ENCODE results near the gene RXRA.

DNA sequence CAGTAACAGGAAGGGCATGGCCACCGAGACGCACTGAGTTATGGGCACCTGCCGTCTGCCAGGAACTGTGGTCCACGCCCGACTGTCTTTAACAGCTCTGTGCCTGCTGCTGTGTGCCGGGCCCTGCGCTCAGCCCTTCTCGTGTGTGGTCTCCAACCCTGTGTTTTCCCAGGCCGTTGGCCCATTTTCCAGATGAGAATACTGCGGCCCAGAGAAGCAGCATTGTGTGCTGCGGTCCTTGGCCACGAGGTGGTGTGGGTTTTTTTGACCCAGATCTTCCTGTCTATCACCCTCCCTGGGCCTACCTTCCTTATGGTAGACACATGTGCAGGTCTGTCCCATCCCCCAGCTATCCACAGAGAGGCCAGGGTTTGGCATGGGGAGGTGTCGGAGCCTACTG, 47.0 kb downstream of the RXRA start:
- TF ChIP-seq, protein P1, sequence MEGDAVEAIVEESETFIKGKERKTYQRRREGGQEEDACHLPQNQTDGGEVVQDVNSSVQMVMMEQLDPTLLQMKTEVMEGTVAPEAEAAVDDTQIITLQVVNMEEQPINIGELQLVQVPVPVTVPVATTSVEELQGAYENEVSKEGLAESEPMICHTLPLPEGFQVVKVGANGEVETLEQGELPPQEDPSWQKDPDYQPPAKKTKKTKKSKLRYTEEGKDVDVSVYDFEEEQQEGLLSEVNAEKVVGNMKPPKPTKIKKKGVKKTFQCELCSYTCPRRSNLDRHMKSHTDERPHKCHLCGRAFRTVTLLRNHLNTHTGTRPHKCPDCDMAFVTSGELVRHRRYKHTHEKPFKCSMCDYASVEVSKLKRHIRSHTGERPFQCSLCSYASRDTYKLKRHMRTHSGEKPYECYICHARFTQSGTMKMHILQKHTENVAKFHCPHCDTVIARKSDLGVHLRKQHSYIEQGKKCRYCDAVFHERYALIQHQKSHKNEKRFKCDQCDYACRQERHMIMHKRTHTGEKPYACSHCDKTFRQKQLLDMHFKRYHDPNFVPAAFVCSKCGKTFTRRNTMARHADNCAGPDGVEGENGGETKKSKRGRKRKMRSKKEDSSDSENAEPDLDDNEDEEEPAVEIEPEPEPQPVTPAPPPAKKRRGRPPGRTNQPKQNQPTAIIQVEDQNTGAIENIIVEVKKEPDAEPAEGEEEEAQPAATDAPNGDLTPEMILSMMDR (IDR thresholded peaks at IDR 0.05 in 2 of 3, conservative IDR thresholded peaks at IDR 0.05 in 1 of 3; ENCODE audit: control insufficient read depth in 2 of 3, extremely low read depth in 1 of 3, insufficient read depth in 1 of 3, low read depth in 3 of 3, low read length in 3 of 3), result no peak
- TF ChIP-seq SMARCA5 (IDR thresholded peaks at IDR 0.05) (no peak), CREB1 (IDR thresholded peaks at IDR 0.05; ENCODE audit: low read depth) (no peak), POLR2AphosphoS5 (IDR thresholded peaks at IDR 0.05; ENCODE audit: low read length) (no peak), PKNOX1 (IDR thresholded peaks at IDR 0.05) (no peak), TAF1 (IDR thresholded peaks at IDR 0.05; ENCODE audit: borderline replicate concordance, low read depth, low read length) (no peak), GABPA (IDR thresholded peaks at IDR 0.05; ENCODE audit: low read depth) (no peak), SMC3 (IDR thresholded peaks at IDR 0.05; ENCODE audit: borderline replicate concordance, low read length) (no peak), RBBP5 (conservative IDR thresholded peaks at IDR 0.05) (no peak), BRCA1 (IDR thresholded peaks at IDR 0.05; ENCODE audit: low read depth, low read length) (no peak), IKZF1 (conservative IDR thresholded peaks at IDR 0.05) (no peak)
- TF ChIP-seq, protein P2, sequence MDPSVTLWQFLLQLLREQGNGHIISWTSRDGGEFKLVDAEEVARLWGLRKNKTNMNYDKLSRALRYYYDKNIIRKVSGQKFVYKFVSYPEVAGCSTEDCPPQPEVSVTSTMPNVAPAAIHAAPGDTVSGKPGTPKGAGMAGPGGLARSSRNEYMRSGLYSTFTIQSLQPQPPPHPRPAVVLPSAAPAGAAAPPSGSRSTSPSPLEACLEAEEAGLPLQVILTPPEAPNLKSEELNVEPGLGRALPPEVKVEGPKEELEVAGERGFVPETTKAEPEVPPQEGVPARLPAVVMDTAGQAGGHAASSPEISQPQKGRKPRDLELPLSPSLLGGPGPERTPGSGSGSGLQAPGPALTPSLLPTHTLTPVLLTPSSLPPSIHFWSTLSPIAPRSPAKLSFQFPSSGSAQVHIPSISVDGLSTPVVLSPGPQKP (IDR thresholded peaks at IDR 0.05; ENCODE audit: low read depth, low read length), result no peak
- TF ChIP-seq, protein P3, sequence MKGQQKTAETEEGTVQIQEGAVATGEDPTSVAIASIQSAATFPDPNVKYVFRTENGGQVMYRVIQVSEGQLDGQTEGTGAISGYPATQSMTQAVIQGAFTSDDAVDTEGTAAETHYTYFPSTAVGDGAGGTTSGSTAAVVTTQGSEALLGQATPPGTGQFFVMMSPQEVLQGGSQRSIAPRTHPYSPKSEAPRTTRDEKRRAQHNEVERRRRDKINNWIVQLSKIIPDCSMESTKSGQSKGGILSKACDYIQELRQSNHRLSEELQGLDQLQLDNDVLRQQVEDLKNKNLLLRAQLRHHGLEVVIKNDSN (IDR thresholded peaks at IDR 0.05; ENCODE audit: borderline replicate concordance, extremely low read length, insufficient read depth, low read depth, low read length), result no peak

All from GM12878 (cell line).